ENCODE data around the gene IRS2. TPM values are rescaled to one million over a fixed set of nuclear protein-coding genes. Genes with fewer than 3 reads are reported as not detected.
"Not testable (repeated sequence)": the region's sequence is repeated elsewhere in the genome, so short reads cannot be mapped to it uniquely, and the experiment has no call there.

The IRS2 gene
- total RNA-seq, 1 donor from 2014 or later = 2.3 TPM

DNA sequence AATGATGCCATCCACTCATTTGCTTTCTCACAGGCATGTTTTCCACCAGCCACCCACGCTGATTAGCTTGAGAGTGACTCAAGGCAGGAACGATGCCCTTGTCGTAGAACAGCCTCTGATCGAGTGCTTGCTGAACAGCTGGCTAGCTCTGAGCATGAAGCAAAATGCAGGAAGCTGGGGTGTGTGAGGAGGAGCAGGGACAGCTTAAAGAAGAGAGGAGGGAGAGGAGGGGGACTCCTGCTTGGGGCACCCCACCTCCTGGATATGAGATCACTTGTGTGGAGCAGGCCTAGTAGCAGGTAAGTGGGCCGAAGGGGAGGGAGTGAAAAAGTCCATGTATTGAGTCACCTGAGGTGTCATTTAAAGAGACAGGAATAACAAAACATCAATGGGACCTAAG, 48.8 kb downstream of the IRS2 start:
- DNase-seq (ENCODE audit: extremely low read depth, low read depth, low spot score) = no peak

DNA sequence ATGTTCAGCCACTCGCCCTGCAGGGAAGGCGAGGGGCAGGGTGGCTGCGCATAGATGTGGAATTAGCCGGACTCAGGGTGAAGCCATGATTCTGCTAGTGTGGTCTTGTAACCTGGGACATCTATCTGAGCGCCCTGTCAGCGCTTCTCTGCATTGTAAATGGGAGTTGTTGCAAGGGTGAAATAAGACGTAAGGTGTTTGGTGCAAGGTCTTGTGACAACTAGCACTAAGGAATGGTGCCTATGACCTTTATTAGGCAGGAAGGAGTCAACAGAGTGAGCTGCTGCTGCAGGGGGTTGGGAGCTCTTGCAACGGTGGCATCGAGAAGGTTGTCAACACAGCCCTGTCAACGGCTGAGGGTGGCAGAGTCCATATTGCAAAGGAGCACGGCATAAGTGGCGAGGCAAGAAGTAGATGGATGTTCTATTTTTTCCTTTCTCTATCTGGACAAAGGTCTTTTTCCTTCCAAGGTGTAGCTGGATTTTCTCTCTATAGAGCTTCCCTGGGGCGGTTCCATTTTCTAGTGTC, 49.3 kb downstream of the IRS2 start:
- DNase-seq (ENCODE audit: extremely low read depth, low read depth, low spot score) = no peak

DNA sequence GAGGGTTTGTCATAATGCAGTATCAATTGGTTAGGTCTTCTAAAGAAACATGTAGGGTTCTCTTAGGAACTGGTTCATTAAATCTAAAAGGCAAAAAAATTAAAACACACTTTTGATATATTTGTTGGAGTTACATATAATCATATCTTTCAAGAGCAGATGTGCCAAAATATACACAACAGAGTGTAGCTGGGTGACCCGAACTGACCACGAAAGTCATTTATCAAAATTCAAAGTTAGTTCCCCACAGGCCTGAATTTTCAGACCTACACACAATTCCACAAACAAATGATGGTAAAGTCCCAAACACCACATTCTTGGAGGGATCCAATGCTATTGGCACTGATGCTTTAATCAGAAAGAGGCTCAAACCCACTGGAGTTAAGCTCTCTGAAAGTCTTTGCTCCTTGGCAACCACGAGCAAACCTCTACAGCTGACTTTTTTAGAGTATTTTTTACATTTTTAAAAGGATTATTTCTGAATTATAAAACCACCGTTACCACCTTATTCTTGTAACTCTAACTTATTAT, 50.9 kb downstream of the IRS2 start:
- no peak for DNase-seq (ENCODE audit: extremely low read depth, low read depth, low spot score)

DNA sequence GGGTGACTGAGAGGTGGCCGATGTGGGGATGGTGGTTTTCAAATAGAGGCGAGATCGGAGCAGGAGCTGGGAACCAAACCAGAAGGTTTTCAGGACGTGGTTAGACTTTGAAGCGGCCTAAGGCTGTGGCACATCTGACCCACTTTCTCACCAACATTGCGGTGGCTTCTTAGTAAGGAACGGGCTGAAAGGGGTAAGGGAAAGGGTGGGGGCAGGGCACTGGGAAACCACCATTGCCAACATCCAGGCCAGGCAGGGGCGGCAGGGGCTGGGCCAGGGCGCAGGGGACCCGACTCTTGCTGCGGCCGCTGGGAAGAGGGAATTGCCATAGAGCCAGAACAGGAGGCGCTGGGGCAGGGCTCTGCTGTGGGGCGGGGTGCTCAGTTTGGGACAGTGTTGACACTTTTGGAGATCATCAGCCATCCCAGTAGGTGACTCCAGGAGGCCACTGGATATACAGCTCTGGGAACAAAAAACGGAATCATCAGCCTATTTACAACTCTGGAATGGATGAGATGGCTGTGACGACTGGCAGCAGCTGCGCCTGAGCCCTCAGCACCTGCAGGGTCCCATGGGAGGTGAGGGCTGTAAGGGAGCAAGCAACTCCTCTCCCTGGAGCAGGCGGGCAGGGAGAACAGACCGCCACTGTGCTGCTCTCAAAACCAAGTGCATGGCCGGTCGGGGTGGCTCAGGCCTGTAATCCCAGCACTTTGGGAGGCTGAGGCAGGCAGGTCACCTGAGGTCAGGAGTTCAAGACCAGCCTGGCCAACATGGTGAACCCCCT, 52.2 kb downstream of the IRS2 start:
- no peak for DNase-seq (ENCODE audit: extremely low read depth, low read depth, low spot score)

DNA sequence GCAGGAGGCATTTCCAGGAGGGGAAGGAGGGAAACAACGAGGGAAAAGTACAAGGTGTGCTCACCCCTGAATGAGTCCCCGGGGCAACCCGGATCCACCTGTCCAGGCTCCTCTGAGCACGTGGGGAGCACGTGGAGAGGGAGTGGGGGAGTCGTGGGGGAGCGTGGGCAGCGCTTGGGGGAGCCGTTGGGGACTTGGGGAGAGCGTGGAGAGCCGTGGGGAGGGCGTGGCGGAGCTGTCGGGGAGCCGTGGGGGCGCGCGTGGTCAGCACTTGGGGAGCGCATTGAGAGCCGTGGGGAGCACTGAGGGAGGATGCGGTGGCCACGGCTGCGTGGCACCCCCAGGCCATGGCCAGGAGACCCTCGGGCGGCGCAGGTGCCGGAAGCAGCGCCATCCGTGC, 52.8 kb downstream of the IRS2 start:
- DNase-seq (ENCODE audit: extremely low read depth, low read depth, low spot score) = no peak

DNA sequence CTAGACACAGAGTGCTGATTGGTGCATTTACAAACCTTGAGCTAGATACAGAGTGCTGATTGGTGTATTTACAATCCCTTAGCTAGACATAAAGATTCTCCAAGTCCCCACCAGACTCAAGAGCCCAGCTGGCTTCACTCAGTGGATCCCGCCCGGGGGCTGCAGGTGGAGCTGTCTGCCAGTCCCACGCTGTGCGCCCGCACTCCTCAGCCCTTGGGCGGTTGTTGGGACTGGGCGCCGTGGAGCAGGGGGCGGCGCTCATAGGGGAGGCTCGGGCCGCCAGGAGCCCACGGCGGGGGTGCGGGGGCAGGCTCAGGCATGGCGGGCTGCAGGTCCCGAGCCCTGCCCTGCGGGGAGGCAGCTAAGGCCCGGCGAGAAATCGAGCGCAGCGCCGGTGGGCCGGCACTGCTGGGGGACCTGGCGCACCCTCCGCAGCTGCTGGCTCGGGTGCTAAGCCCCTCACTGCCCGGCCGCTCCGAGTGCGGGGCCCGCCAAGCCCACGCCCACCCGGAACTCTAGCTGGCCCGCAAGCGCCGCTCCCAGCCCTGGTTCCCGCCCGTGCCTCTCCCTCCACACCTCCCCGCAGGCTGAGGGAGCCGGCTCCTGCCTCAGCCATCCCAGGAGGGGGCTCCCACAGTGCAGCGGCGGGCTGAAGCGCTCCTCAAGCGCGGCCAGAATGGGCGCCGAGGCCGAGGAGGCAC, 53.8 kb downstream of the IRS2 start:
- not testable (repeated sequence) for DNase-seq (ENCODE audit: extremely low read depth, low read depth, low spot score)

DNA sequence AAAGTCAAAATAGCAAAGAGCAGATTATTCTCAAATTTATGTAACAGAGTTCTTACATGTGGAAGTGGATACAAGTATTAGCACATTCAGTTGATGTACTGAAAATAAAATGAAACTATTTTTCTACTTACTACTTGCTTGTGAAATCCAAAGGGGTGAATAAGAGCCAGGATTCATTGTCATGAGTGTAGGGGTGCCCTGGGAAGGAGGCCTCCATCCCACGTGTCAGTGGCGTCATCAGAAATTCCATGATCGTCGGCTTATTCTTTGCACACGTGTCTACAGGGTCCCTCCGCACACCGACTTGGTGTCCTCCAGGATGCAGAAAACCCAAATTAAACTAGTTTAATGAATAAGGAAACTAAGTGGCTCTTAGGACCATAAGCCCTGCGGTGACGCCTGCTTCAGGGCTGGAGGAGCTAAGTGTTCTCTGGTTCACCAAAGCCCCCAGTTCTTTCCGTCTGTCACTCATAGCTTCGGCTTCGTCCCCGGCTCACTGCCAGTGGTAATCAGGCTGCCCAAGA, 55.5 kb downstream of the IRS2 start:
- no peak for DNase-seq (ENCODE audit: extremely low read depth, low read depth, low spot score)

DNA sequence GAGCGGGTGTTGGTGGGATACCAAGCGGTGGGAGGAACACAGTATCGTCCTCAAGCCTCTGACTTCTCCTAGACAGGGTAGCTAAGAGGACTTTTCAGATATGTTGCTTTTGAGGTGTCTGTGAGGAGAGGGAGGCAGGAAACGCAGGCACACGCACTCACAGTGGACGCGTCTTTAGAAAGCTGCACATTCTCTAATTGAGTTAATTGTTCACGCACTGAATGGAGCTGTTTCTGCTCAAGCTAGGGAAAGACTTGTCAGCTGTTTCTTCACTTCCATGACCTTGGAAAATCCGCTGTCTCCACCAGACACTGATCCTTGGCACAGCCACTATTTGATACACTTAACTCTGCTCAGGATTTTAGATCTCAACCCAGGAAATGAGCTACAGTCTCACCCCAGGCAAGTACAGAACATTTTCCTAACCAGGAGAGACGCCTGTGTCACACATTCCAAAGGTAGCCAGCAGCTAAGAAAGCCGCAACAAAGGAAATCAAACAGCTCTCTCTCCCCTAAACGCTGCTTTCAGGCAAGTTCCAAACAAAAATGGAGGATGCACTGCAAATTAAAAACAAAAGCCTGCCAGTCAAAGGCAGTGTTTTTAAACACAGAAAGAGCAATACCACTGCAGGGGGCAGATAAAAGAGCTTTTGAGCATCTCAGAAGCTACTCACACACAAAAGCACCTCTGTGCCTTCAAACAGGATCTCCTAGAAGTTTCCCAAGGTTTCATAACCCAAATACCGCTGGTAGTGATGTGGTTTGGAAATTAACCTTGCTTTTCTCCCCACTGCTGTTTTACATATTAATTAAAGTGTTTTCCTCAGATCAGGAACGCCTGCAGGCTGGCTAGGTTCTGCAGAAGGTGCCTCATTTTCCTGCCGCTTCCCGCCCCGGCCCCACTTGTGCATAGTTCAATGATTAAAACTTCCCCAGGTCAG, 57.3 kb downstream of the IRS2 start:
- DNase-seq (ENCODE audit: extremely low read depth, low read depth, low spot score) = no peak

DNA sequence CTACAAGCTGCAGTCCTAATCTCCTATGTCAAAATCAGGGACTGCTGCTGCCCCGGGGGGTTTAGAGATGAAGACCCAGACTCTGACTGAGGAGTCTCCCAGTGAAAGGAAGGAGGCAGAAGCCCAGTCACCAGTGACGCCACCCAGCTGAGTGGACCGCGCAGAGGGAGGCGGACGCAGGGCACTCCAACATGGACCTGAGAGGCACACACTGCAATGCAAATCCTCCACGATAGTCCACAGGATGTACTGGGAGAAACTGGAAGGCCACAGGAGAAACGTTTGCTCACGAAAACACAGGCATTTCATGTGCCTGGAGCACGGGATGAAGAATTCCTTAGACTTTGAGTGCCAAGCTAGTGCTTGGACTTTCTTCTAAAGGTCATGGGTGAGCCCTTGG, 58.3 kb downstream of the IRS2 start:
- no peak for DNase-seq (ENCODE audit: extremely low read depth, low read depth, low spot score)

DNA sequence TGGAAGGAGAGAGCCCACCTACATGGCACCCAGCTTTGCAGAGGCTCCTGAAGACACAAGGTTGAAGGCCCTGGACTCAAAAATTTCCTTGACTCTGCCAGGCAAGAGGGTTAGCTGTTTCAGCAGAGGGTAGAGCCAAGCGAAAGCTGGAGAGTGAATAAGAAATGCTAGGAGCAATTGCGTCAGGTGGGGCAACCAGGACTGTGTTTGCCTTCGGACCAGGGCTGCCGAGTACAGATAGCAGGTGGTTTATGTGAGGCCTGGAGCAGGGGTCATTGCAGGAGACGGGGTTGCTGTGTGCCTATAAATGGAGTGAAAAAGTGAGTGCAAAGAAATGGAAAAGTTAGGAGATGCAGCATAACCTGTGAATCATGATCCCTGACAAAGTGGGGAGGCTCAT, 59.1 kb downstream of the IRS2 start:
- DNase-seq (ENCODE audit: extremely low read depth, low read depth, low spot score) = no peak

DNA sequence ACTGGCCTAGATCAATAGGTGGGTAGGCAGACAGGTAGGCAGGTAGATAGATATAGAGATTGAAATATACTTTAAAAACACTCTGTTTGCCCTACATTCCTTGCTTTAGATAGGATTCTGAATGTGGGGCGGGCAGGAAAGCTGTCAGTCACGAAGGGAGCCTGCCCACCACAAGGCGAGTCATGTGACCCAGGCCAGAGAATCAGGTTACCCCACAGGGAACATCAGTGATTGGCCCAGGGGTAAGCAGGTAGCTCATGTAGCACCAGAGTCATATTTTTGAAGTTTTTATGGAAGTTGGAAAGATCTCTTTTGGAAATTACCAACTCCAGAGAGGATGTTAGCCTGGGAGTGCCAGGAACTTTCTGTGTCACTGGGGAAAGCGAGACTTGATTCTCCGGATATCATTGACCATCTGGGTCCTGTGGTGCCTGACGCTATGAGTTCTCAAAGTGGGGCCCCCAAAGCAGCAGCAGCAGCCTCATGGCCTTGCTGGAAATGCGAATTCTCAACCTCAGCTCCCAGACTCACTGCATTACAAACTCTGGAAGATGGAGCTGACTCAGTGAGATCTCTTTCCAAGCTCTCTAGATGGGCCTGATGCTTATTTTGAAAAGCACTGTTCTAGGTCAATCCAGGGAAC, 60.3 kb downstream of the IRS2 start:
- no peak for DNase-seq (ENCODE audit: extremely low read depth, low read depth, low spot score)

DNA sequence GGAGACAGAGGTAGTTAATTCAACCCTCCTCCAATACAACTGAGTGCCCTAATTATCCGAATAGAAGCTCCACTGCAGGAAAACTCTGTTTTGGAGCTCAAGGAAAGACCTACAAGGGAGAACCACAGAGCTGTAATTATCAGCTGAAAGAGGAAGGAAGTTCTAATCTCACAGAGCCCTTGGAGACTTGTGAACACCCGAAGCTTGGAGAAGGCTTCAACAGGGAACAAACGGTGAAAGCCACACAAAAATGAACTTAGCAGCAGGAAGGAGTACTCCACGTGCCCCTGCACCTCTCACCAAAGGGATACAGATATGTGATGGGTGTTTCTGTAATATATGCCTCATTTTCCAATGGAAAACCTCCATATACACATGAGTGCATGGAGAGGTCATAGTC, 61.1 kb downstream of the IRS2 start:
- no peak for DNase-seq (ENCODE audit: extremely low read depth, low read depth, low spot score)

DNA sequence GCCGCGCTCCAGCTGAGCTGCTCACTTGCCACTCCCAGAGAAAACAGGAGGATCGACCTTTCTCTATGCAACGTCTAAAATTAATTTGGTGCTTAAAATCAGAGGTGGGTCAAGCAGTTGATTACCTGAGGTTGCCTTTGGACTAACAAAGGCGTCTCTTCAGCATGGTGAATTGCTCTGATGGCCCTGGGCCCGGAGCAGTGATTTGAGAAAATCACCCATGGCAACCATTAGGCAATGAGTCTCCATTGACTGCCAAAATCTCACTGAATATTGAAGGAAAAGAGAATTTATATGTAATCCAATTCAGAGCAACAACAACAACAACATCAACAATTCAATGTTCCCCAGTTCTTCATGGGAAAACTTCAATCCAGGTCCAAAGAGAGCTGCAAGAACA, 61.8 kb downstream of the IRS2 start:
- DNase-seq (ENCODE audit: extremely low read depth, low read depth, low spot score) = no peak

DNA sequence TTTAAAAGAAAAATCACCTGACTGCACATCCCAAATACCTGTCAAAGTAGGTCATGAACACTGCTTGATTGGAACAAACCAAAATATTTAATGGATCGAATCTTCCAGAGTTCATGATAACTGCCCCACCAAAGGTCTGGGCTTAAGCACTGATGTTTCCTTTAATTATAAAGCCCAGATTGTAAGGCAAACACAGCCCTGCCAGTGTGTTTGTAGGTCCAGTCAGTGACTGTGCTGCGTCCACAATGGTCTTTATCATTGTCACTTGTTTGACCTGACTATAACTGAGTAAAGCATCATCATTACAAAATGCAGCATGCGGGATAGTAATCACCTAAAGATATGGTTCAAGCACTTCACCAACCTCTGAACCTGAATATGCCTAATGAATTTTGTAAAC, 63.3 kb downstream of the IRS2 start:
- DNase-seq (ENCODE audit: extremely low read depth, low read depth, low spot score) = no peak

DNA sequence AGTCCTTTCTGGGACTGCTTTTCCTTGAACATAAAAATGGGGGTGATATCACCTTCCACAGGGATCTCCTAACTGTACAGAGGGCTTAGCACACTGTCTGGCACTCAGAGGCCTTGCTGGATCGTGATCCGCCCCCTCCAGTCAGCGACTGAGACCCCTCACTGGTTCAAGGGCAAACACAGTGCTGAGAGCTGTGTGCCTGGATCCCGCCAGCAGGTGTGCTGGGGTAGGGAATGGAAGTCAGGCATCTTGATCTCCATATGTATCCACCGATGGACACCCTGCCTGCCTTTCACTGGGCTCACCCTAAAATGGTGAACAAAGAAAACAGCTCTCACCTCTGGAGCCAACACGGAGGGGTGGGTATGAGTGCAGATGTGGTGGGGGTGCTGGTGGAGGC, 64.3 kb downstream of the IRS2 start:
- DNase-seq (ENCODE audit: extremely low read depth, low read depth, low spot score) = no peak

DNA sequence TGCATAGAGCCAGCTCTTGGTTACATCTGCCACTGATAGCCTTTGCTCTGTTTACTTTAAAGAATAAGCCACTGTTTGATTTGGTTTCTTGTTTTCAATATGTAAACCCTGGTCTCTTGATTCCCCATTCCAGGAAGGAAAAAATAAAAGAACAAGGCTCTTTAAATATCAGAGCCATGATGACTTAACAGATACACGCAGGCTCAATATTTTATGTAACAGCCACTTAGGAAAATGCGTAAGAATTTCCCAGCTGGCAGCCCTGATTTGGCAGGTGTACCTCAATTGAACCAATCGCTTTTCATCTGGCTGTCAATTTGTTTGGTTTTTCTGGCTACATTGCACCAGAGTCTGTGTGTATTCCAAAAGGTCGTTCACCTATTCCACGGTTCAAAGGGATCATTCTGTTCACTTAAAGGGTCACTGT, 65.6 kb downstream of the IRS2 start:
- no peak for DNase-seq (ENCODE audit: extremely low read depth, low read depth, low spot score)

DNA sequence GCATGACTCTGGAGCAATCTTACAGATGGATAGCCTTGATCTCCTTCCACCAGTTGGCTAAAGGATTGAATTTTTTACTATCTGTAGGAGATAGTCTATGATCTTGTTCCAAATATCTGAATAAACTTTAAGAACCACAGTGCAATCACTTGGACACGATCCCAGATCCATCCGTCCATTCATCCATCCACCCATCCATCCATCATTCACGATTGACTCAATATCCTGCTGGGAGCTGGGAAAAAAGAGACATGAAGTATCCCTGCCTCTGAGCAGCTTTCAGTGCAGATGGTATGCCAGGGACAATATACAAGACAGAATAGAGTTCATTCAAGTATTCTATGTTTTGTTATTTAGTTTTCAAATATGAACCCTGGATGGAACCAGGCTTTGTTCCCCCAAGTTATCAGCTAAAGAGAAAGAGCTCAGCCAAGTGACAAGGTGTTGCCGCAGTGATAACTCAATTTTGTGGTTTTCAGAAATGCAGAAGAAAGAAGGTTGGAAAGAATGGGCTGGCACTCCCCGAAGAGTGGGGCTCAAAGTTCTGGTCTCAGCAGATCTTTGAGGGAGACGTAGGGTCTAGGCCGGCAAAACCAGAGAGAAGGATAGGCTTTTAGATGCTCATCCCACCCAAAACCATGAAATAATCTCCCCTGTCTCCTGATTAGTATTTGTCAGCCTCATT, 66.3 kb downstream of the IRS2 start:
- no peak for DNase-seq (ENCODE audit: extremely low read depth, low read depth, low spot score)

DNA sequence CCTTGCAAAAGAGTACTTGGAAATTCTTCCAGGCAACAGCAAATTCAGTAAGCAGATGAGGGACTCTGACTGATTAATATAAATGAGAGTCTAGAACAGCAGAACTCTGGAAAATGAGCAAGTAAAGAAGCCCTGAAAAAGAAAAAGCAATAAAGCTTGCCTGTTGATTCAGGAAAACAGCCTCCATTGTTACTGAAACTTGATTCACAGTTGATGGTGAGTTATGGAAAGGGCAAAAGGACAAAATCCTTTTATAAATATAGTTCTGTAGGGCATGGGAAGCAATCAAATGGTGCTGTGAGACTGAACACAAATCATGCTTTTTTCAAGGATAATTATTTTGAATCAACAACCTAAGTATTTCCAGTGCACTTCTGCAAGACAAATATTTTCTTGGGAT, 67.7 kb downstream of the IRS2 start:
- DNase-seq (ENCODE audit: extremely low read depth, low read depth, low spot score) = no peak

DNA sequence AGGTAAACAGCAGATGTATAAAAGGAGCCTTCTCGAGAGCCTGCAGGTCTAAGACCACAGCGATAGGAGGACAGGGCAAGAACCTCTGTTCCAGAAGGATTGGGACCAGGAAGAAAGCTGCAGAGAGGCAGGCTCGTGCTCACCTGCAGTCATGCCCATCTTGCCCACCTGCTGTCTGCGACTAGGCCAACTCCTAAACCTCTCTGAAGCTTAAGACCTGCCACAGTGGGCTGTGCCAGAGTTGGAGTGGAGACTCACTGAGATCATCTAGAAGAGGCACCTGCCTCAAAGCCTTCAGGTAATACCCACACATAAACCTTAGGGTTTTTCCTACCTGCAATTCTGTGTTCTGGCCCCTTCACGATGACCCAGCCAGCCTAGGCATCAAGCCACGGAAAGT, 68.7 kb downstream of the IRS2 start:
- no peak for DNase-seq (ENCODE audit: extremely low read depth, low read depth, low spot score)

DNA sequence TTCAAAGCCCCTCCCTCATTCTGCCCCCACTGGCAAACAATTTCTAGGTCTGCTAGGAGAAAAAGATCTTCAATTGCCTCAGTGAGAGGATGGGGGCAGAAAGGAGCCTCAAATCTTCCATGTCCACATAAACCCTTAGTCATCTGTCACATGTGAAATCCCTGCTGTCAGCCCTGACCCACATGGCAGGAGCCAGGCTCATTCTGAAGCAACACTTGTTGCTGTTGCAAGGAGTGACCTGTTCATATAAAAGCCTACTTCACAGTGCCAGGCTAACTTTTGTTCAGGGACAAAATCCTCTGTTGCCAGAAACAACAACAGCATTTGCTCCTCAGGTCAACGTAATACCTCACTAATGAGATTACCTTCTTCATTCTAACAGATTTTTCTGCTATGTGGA, 70.5 kb downstream of the IRS2 start:
- DNase-seq (ENCODE audit: extremely low read depth, low read depth, low spot score) = no peak

All from glomerular endothelial cell (primary cell).